MCF 10A (cell line): Measurements from ENCODE around the gene SPOCK1. TPM values are rescaled to one million over a fixed set of nuclear protein-coding genes. Genes with fewer than 3 reads are reported as not detected.

ENCODE experiments used
- BruUV-seq: library from RNA; stranded (reverse); fragments of 400-500 nt; replicated peaks from 2 replicates; lab custom pipeline; 2021; lab: Mats Ljungman, UMichigan
- CTCF ChIA-PET: fragments of 300-600 bp; sonication (Branson Sonifier 250); formaldehyde crosslinking; extraction: SDS; loops from one replicate; lab custom pipeline; 2021; ENCODE audit warnings: antibody characterized with exemption, inconsistent platforms; lab: Yijun Ruan, JAX
- POLR2A ChIA-PET: fragments of 300-600, 350-650 bp; sonication (Branson Sonifier 250); formaldehyde crosslinking; extraction: SDS; loops from one replicate; lab custom pipeline; 2020; ENCODE audit warnings: antibody characterized with exemption, inconsistent platforms; lab: Yijun Ruan, JAX
- DNase-seq: peaks from one replicate; pipeline ENCODE4 v3.0.0-alpha.2; 2018; ENCODE audit not compliant: unreplicated experiment
- H3K27ac Mint-ChIP-seq: one replicate; pipeline ENCODE4 v1.8.0; 2022; ENCODE audit warnings: mild to moderate bottlenecking, low read depth, mixed read lengths; ENCODE audit not compliant: unreplicated experiment
- H3K27me3 Mint-ChIP-seq: one replicate; pipeline ENCODE4 v1.8.0; 2022; ENCODE audit warnings: mixed read lengths; ENCODE audit not compliant: insufficient read depth, unreplicated experiment
- H3K36me3 Mint-ChIP-seq: one replicate; pipeline ENCODE4 v1.8.0; 2022; ENCODE audit warnings: mild to moderate bottlenecking, moderate library complexity, mixed read lengths; ENCODE audit not compliant: insufficient read depth, unreplicated experiment
- H3K4me1 Mint-ChIP-seq: one replicate; pipeline ENCODE4 v1.8.0; 2022; ENCODE audit warnings: mixed read lengths; ENCODE audit not compliant: insufficient read depth, unreplicated experiment
- H3K4me3 Mint-ChIP-seq: one replicate; pipeline ENCODE4 v1.8.0; 2022; ENCODE audit warnings: mild to moderate bottlenecking, moderate library complexity, mixed read lengths; ENCODE audit not compliant: unreplicated experiment
- H3K9me3 Mint-ChIP-seq: one replicate; pipeline ENCODE4 v1.8.0; 2022; ENCODE audit warnings: mixed read lengths; ENCODE audit not compliant: unreplicated experiment
- intact Hi-C: fragments of 100-400 bp; cut with micrococcal nuclease; formaldehyde crosslinking; loops from 2 replicates; pipeline ENCODE4 v1.14.1; 2022
- total RNA-seq: library from RNA; stranded (reverse); gene quantifications from 2 replicates; pipeline ENCODE4 v1.2.3, GENCODE V29; 2022
- TF ChIP-seq, protein P1 (sequence below): fragments of 200-600 bp; IDR thresholded peaks from one replicate; pipeline ENCODE4 v1.8.0; 2022; ENCODE audit warnings: antibody characterized with exemption, mild to moderate bottlenecking; ENCODE audit not compliant: unreplicated experiment

The SPOCK1 gene
- total RNA-seq, 1 experiment from 2014 or later = 34.3 TPM

- Mint-ChIP-seq H3K4me1 (peaks cover 6% of the 10 kb centered on the region), H3K36me3 (no peaks in the 10 kb centered on the region), H3K27me3 (no peaks in the 10 kb centered on the region), H3K4me3 (no peak overlapping the region), H3K9me3 (no peaks in the 10 kb centered on the region), H3K27ac (no peak overlapping the region)
- TF ChIP-seq, protein P1, sequence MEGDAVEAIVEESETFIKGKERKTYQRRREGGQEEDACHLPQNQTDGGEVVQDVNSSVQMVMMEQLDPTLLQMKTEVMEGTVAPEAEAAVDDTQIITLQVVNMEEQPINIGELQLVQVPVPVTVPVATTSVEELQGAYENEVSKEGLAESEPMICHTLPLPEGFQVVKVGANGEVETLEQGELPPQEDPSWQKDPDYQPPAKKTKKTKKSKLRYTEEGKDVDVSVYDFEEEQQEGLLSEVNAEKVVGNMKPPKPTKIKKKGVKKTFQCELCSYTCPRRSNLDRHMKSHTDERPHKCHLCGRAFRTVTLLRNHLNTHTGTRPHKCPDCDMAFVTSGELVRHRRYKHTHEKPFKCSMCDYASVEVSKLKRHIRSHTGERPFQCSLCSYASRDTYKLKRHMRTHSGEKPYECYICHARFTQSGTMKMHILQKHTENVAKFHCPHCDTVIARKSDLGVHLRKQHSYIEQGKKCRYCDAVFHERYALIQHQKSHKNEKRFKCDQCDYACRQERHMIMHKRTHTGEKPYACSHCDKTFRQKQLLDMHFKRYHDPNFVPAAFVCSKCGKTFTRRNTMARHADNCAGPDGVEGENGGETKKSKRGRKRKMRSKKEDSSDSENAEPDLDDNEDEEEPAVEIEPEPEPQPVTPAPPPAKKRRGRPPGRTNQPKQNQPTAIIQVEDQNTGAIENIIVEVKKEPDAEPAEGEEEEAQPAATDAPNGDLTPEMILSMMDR = no peak
- BruUV-seq = no TSS peak
- ChIA-PET CTCF (interaction anchor here (0.5 to 0.9 kb wide), 3 partner anchors 224 to 314 kb away, joined by 3 to 5 read pairs (median 4); no protein-coding TSS in a partner anchor), POLR2A (interaction anchor here (0.9 kb wide), 1 partner anchor 9 kb away, joined by 4 read pairs; no protein-coding TSS in a partner anchor)
- DNase-seq = no peak
- intact Hi-C loops = no loop called here
Measured at GRCh38 chr5:137022725-137023124, 476.4 kb downstream of the SPOCK1 start.

DNA sequence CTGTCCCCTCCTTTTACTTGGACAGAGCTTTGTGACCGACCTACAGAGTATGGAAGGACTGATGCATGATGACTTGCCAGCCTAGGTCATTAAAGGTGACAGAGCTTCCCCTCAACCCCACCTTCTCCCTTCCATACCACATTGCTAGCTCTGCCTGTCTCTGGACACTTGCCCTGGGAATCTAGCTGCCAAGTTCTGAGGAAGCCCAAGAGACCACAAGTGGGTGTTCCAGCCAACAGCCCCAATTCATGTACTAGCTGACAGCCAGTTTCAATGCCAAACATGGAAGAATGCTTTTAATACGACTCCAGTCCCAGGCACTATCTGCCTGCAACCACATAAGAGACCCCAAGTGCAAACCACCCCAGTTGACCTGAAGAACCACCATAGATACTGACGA, 477.1 kb downstream of the SPOCK1 start:
- no TSS peak for BruUV-seq
- Mint-ChIP-seq H3K9me3 (no peaks in the 10 kb centered on the region), H3K27ac (no peak overlapping the region), H3K4me1 (peaks cover 6% of the 10 kb centered on the region), H3K36me3 (no peaks in the 10 kb centered on the region), H3K27me3 (no peaks in the 10 kb centered on the region), H3K4me3 (no peak overlapping the region)
- POLR2A ChIA-PET = interaction anchor here (0.9 kb wide), 1 partner anchor 10 kb away, joined by 4 read pairs; no protein-coding TSS in a partner anchor
- no peak for DNase-seq
- TF ChIP-seq, protein P1 = no peak
- CTCF ChIA-PET = interaction anchor here (0.7 to 1.0 kb wide), 3 partner anchors 128 to 314 kb away, joined by 3 to 4 read pairs (median 3); no protein-coding TSS in a partner anchor
- intact Hi-C loops = no loop called here

GRCh38 chr5:137019229-137019628, 479.9 kb downstream of the SPOCK1 start:
- no peaks in the 10 kb centered on the region for H3K9me3 Mint-ChIP-seq
- H3K4me3 Mint-ChIP-seq = no peak overlapping the region
- H3K4me1 Mint-ChIP-seq = peaks cover 6% of the 10 kb centered on the region
- H3K27ac Mint-ChIP-seq = no peak overlapping the region
- intact Hi-C loops = no loop called here
- TF ChIP-seq, protein P1 = no peak
- no peaks in the 10 kb centered on the region for H3K36me3 Mint-ChIP-seq
- BruUV-seq = no TSS peak
- ChIA-PET CTCF (no interaction called here), POLR2A (no interaction called here)
- no peak for DNase-seq
- H3K27me3 Mint-ChIP-seq = no peaks in the 10 kb centered on the region

DNA sequence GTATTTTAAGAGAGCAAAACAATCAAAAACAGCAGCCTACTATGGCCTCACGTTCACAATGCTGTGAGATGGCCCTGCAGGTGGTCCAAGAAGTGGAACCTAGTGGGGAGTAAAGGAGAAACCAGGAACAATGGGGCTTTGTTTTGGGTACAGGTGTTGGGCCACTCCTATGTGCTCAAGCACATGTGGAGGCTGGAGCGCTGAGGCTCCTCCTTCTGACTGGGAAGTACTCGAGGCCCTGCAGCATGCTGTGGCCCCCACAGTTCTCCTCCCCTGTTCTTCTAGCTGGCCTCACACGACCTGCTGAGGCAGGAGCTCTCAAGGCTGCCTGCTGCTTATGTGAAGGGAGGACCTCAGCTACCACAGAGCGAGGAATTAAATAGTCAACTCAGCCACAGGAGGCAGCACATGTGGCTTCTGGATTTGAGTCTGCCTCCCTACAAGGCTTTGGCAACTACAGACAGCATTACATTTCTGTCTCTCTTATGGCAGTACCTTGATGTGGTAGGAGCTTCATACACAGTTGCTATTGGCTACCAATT, 482.3 kb downstream of the SPOCK1 start:
- intact Hi-C loops = no loop called here
- no peak overlapping the region for H3K4me3 Mint-ChIP-seq
- H3K36me3 Mint-ChIP-seq = no peaks in the 10 kb centered on the region
- H3K4me1 Mint-ChIP-seq = no peaks in the 10 kb centered on the region
- POLR2A ChIA-PET = no interaction called here
- no peak overlapping the region for H3K27ac Mint-ChIP-seq
- H3K9me3 Mint-ChIP-seq = no peaks in the 10 kb centered on the region
- TF ChIP-seq, protein P1 = no peak
- no peak for DNase-seq
- CTCF ChIA-PET = interaction anchor here (0.9 to 1.2 kb wide), 2 partner anchors 23 to 44 kb away, joined by 3 to 5 read pairs; no protein-coding TSS in a partner anchor
- no TSS peak for BruUV-seq
- no peaks in the 10 kb centered on the region for H3K27me3 Mint-ChIP-seq
